ENCODE results near the gene RILP.

RILP gene, protein sequence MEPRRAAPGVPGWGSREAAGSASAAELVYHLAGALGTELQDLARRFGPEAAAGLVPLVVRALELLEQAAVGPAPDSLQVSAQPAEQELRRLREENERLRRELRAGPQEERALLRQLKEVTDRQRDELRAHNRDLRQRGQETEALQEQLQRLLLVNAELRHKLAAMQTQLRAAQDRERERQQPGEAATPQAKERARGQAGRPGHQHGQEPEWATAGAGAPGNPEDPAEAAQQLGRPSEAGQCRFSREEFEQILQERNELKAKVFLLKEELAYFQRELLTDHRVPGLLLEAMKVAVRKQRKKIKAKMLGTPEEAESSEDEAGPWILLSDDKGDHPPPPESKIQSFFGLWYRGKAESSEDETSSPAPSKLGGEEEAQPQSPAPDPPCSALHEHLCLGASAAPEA

DNA sequence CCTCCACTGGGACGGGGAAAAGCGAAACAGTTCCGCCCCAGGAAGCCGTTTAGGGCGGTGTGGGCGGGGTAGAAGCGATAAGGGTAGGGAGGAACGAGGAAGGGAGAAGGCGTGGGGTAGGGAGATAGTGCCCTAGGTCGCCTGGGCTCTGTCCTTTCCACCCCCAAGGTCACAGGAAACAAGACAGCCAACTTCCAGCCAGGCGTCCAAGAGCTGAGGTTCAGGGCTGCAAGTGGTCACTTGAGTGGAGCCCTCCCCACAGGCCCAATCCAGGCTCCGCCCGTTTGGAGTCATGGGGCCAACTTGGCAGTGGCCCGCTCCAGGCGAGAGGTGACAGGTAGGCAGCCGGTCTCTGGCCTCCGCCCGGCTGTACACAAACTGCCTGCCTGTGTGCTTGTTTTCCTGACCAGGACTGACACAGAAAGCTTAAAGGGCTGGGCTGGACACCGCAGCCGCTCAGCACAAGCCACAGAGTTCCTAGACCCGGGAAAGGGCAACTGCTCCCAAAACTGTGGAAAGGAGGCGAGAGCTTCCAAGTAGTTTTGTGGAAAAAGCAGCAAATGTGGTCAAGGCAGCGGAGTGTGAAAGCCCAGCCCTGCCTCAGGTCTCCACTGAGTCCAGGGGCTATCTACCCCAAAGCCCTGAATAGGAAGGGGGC lies at the start of gene RILP:
TSS of gene RILP (minus strand) at position 23 of the 658 bp plus-strand sequence. CDS start 62 bp downstream, outside the sequence.
- no peak for TF ChIP-seq OSR1 (CRISPR knock-in tag; IDR thresholded peaks at IDR 0.05)
- TF ChIP-seq ARNTL (CRISPR knock-in tag; IDR thresholded peaks at IDR 0.05; ENCODE audit: borderline replicate concordance, low read depth): no peak
- TF ChIP-seq, protein P1, sequence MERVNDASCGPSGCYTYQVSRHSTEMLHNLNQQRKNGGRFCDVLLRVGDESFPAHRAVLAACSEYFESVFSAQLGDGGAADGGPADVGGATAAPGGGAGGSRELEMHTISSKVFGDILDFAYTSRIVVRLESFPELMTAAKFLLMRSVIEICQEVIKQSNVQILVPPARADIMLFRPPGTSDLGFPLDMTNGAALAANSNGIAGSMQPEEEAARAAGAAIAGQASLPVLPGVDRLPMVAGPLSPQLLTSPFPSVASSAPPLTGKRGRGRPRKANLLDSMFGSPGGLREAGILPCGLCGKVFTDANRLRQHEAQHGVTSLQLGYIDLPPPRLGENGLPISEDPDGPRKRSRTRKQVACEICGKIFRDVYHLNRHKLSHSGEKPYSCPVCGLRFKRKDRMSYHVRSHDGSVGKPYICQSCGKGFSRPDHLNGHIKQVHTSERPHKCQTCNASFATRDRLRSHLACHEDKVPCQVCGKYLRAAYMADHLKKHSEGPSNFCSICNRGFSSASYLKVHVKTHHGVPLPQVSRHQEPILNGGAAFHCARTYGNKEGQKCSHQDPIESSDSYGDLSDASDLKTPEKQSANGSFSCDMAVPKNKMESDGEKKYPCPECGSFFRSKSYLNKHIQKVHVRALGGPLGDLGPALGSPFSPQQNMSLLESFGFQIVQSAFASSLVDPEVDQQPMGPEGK (CRISPR knock-in tag; IDR thresholded peaks at IDR 0.05; ENCODE audit: borderline replicate concordance): no peak
- no peak for TF ChIP-seq TCF4 (CRISPR knock-in tag; IDR thresholded peaks at IDR 0.05; ENCODE audit: borderline replicate concordance)
- no peak for TF ChIP-seq CSDC2 (CRISPR knock-in tag; IDR thresholded peaks at IDR 0.05)
- no peak for TF ChIP-seq ZFP30 (CRISPR knock-in tag; IDR thresholded peaks at IDR 0.05)
- TF ChIP-seq GLIS3 (CRISPR knock-in tag; IDR thresholded peaks at IDR 0.05): no peak
- no peak for TF ChIP-seq ZNF565 (CRISPR knock-in tag; conservative IDR thresholded peaks at IDR 0.05; ENCODE audit: low read depth)
- TF ChIP-seq TOX (CRISPR knock-in tag; IDR thresholded peaks at IDR 0.05; ENCODE audit: borderline replicate concordance): no peak
- no peak for TF ChIP-seq PPARA (CRISPR knock-in tag; IDR thresholded peaks at IDR 0.05; ENCODE audit: borderline replicate concordance)
- TF ChIP-seq ZC3H10 (CRISPR knock-in tag; IDR thresholded peaks at IDR 0.05): no peak
- no peak for TF ChIP-seq ZFP3 (CRISPR knock-in tag; IDR thresholded peaks at IDR 0.05)
- no peak for TF ChIP-seq RARB (CRISPR knock-in tag; IDR thresholded peaks at IDR 0.05)
- no peak for TF ChIP-seq ESRRG (CRISPR knock-in tag; IDR thresholded peaks at IDR 0.05)
- ATAC-seq: peak; percentile 51

- TF ChIP-seq ARNTL (CRISPR knock-in tag; IDR thresholded peaks at IDR 0.05; ENCODE audit: borderline replicate concordance, low read depth) (no peak), OSR1 (CRISPR knock-in tag; IDR thresholded peaks at IDR 0.05) (no peak), GLIS3 (CRISPR knock-in tag; IDR thresholded peaks at IDR 0.05) (no peak), POU6F1 (CRISPR knock-in tag; IDR thresholded peaks at IDR 0.05; ENCODE audit: borderline replicate concordance, low read depth) (no peak), ISL1 (CRISPR knock-in tag; IDR thresholded peaks at IDR 0.05) (no peak), ZNF8 (CRISPR knock-in tag; IDR thresholded peaks at IDR 0.05) (no peak), ZNF70 (CRISPR knock-in tag; IDR thresholded peaks at IDR 0.05) (no peak), ZFP3 (CRISPR knock-in tag; IDR thresholded peaks at IDR 0.05) (no peak), ZFP30 (CRISPR knock-in tag; IDR thresholded peaks at IDR 0.05) (no peak), TOX (CRISPR knock-in tag; IDR thresholded peaks at IDR 0.05; ENCODE audit: borderline replicate concordance) (no peak), TCF4 (CRISPR knock-in tag; IDR thresholded peaks at IDR 0.05; ENCODE audit: borderline replicate concordance) (no peak), ZC3H10 (CRISPR knock-in tag; IDR thresholded peaks at IDR 0.05) (no peak), PPARA (CRISPR knock-in tag; IDR thresholded peaks at IDR 0.05; ENCODE audit: borderline replicate concordance) (no peak), BACH2 (CRISPR knock-in tag; IDR thresholded peaks at IDR 0.05; ENCODE audit: borderline replicate concordance) (no peak)
- no peak for ATAC-seq
These were observed 48.0 kb upstream of the RILP start for GRCh38 chr17:1697681-1698080.

GRCh38 chr17:1695365-1695764 lies 45.7 kb upstream of the RILP start:
- ATAC-seq: no peak
- TF ChIP-seq ARNTL (CRISPR knock-in tag; IDR thresholded peaks at IDR 0.05; ENCODE audit: borderline replicate concordance, low read depth): no peak
- TF ChIP-seq ISL1 (CRISPR knock-in tag; IDR thresholded peaks at IDR 0.05): no peak
- TF ChIP-seq, protein P1 (CRISPR knock-in tag; IDR thresholded peaks at IDR 0.05; ENCODE audit: borderline replicate concordance): no peak
- TF ChIP-seq ZNF565 (CRISPR knock-in tag; conservative IDR thresholded peaks at IDR 0.05; ENCODE audit: low read depth): no peak
- no peak for TF ChIP-seq ZNF70 (CRISPR knock-in tag; IDR thresholded peaks at IDR 0.05)
- no peak for TF ChIP-seq ESRRG (CRISPR knock-in tag; IDR thresholded peaks at IDR 0.05)
- TF ChIP-seq BACH2 (CRISPR knock-in tag; IDR thresholded peaks at IDR 0.05; ENCODE audit: borderline replicate concordance): no peak
- no peak for TF ChIP-seq ZNF8 (CRISPR knock-in tag; IDR thresholded peaks at IDR 0.05)
- TF ChIP-seq SNAI2 (CRISPR knock-in tag; IDR thresholded peaks at IDR 0.05): no peak
- TF ChIP-seq TOX (CRISPR knock-in tag; IDR thresholded peaks at IDR 0.05; ENCODE audit: borderline replicate concordance): no peak
- TF ChIP-seq ZFP30 (CRISPR knock-in tag; IDR thresholded peaks at IDR 0.05): no peak
- no peak for TF ChIP-seq ZFP3 (CRISPR knock-in tag; IDR thresholded peaks at IDR 0.05)

Data from SK-N-SH treated with all-trans-retinoic acid at 6 μM for 48 hours (cell line).